MM.1S (cell line): ENCODE data around the gene ZDHHC13.

Experiments
- EZH2 ChIP-seq: fragments of 300-600 bp; sonication (generic); optimal IDR thresholded peaks from 2 replicates; pipeline ENCODE3; 2017; ENCODE audit warnings: low read depth, mild to moderate bottlenecking, antibody characterized with exemption, low read length, mixed read lengths
- EZH2phosphoT487 ChIP-seq: fragments of 300-600 bp; sonication (generic); IDR thresholded peaks from 2 replicates; pipeline ENCODE4 v1.6.1; 2018; ENCODE audit warnings: antibody characterized with exemption, low read length
- TF ChIP-seq, protein P1 (sequence below): fragments of 300-600 bp; sonication (generic); IDR thresholded peaks from 2 replicates; pipeline ENCODE4 v1.5.1; 2016; ENCODE audit warnings: antibody characterized with exemption, low read length, mixed read lengths

DNA sequence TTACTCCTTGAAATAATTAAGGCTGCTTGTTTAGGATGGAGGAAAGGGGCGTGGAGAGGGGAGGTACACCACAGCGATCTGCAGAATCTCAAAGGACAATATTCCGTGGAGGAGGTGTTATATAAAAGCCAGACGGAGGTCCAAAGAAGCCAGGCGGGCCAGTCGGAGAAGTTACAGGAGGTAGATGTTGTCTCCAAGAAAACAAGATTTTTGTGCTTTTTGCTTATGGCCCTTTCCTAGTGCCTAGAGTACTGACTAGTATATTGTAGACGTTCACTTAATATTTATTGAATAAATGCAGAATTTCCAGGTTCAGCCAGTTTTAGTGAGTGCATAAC, 761 bp downstream of the ZDHHC13 start:
- TF ChIP-seq EZH2 (no peak), EZH2phosphoT487 (no peak)
- TF ChIP-seq, protein P1, sequence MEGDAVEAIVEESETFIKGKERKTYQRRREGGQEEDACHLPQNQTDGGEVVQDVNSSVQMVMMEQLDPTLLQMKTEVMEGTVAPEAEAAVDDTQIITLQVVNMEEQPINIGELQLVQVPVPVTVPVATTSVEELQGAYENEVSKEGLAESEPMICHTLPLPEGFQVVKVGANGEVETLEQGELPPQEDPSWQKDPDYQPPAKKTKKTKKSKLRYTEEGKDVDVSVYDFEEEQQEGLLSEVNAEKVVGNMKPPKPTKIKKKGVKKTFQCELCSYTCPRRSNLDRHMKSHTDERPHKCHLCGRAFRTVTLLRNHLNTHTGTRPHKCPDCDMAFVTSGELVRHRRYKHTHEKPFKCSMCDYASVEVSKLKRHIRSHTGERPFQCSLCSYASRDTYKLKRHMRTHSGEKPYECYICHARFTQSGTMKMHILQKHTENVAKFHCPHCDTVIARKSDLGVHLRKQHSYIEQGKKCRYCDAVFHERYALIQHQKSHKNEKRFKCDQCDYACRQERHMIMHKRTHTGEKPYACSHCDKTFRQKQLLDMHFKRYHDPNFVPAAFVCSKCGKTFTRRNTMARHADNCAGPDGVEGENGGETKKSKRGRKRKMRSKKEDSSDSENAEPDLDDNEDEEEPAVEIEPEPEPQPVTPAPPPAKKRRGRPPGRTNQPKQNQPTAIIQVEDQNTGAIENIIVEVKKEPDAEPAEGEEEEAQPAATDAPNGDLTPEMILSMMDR, result no peak
